T-helper 1 cell treated with Interleukin-12 subunit alpha and Interleukin-12 subunit beta and Interleukin-4 antibody, amounts not matched to agents 30 μg/mL and 1 μg/mL, for 36 hours (primary cell): Measurements from ENCODE around the gene MINDY1.

Experiments
- H3K27ac Mint-ChIP-seq: one replicate; pipeline ENCODE4 v1.8.0; 2021; ENCODE audit warnings: mild to moderate bottlenecking, mixed read lengths
- H3K27me3 Mint-ChIP-seq: one replicate; pipeline ENCODE4 v1.8.0; 2021; ENCODE audit warnings: low read depth, mixed read lengths
- H3K36me3 Mint-ChIP-seq: one replicate; pipeline ENCODE4 v1.8.0; 2021; ENCODE audit warnings: low read depth, mixed read lengths
- H3K4me1 Mint-ChIP-seq: one replicate; pipeline ENCODE4 v1.8.0; 2021; ENCODE audit warnings: low read depth, mixed read lengths
- H3K4me3 Mint-ChIP-seq: one replicate; pipeline ENCODE4 v1.8.0; 2021; ENCODE audit warnings: mild to moderate bottlenecking, moderate library complexity, mixed read lengths
- H3K9me3 Mint-ChIP-seq: one replicate; pipeline ENCODE4 v1.8.0; 2021; ENCODE audit warnings: mixed read lengths

MINDY1 gene, protein sequence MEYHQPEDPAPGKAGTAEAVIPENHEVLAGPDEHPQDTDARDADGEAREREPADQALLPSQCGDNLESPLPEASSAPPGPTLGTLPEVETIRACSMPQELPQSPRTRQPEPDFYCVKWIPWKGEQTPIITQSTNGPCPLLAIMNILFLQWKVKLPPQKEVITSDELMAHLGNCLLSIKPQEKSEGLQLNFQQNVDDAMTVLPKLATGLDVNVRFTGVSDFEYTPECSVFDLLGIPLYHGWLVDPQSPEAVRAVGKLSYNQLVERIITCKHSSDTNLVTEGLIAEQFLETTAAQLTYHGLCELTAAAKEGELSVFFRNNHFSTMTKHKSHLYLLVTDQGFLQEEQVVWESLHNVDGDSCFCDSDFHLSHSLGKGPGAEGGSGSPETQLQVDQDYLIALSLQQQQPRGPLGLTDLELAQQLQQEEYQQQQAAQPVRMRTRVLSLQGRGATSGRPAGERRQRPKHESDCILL

DNA sequence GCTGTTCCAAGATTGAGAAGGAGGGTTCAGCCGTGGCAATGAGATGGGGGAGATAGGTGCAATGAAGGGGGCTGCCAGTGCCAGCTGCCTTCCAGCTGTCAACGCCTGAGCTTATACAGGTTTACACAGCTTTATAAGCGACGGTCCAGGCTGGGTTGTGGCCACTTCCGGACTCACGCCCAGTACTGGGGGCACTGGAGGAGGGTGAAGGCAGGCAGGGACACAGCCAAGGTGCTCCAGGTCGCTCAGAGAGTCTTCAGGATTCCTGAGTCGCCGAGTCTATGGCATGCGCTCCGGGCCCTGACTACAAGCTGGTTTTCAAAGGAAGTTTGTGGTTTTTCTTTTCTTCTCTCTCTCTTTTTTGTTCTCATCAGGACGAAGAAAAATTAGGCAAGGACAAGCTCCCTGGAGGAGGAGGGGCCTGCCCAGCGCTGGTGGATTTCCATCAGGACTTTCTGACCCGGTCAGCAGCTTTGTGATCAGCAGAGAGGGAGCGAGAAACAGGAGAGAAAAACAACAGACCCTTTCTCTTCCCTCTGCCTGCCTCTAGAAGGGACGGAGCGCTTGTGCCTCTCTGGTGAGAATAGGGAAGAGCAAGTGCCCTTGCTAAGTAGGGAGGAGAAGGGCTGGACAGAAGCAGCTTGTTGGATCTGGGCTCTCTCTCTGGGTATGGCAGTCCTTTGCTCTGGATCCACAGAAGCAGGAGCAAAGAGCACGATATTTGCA lies at the start of gene MINDY1:
Gene MINDY1, minus strand, starts transcription at position 576 of the 726 bp plus-strand sequence. CDS start 4,285 bp downstream, outside the sequence.
- Mint-ChIP-seq H3K4me1 (peaks cover 70% of the 10 kb centered on the region), H3K4me3 (peak within 1 kb of the TSS; percentile 98)

DNA sequence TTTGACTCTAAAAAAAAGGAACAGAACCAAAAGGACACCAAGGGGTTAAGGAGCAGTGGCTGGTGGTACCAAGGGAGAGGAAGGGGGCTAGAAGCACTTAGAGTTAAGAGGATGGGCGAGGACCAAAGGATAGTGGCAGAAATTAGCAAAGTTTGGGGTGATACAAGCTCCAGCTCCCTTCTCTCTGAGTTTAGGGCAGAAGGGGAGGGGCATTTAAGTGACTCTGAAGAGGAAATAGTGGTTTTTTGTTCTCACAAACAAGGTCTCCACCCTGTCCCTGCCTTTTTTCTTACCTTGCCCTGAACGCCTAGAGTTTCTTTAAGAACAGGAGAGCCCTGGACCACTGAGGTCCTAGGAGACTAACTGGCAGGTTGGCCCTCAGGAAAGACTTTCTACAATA lies 49.4 kb upstream of the MINDY1 start:
- Mint-ChIP-seq H3K27ac (peak overlapping the region; percentile 95), H3K27me3 (no peaks in the 10 kb centered on the region), H3K9me3 (no peaks in the 10 kb centered on the region), H3K36me3 (peaks cover 66% of the 10 kb centered on the region), H3K4me1 (peaks cover 47% of the 10 kb centered on the region), H3K4me3 (peak overlapping the region; percentile 99)

More for the DNA sequence above, at the start of gene MINDY1:
- H3K9me3 Mint-ChIP-seq: no peaks in the 10 kb centered on the region
- peak within 1 kb of the TSS; percentile 93 for H3K27ac Mint-ChIP-seq
- peaks cover 15% of the 10 kb centered on the region for H3K36me3 Mint-ChIP-seq
- H3K27me3 Mint-ChIP-seq: no peaks in the 10 kb centered on the region

GRCh38 chr1:151055581-151055980 lies 48.9 kb upstream of the MINDY1 start:
- peak overlapping the region; percentile 99 for H3K4me3 Mint-ChIP-seq
- H3K9me3 Mint-ChIP-seq: no peaks in the 10 kb centered on the region
- H3K36me3 Mint-ChIP-seq: peaks cover 66% of the 10 kb centered on the region
- peak overlapping the region; percentile 95 for H3K27ac Mint-ChIP-seq
- H3K4me1 Mint-ChIP-seq: peaks cover 44% of the 10 kb centered on the region
- H3K27me3 Mint-ChIP-seq: no peaks in the 10 kb centered on the region

DNA sequence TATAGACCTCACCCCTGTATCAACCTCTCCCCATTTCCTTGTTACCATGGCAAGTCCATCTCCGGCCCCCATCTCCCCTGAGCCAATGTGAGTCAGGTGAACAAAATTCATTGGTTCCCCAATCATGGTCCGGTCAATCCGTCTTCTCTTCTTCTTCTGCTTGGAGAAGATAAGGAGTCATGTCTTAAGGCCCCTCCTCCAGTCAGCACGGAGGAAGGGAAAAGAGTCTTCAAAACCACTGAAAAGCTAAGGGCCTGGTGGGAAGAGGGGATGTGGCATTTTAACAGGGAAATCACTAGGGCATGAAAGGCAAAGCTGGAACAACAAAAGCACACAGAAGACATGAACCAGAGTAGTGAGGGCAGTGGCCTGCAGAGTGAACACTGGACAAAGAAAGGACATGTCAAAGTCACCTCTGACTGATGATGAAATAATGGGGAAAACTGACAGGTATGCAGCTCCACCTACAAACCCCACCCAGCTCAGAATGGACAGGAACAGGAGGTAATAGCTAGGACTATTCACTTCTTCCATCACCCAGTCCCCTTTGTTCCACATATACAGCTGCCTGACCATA lies 48.4 kb upstream of the MINDY1 start:
- Mint-ChIP-seq H3K27ac (peak overlapping the region; percentile 95), H3K36me3 (peaks cover 67% of the 10 kb centered on the region), H3K9me3 (no peaks in the 10 kb centered on the region), H3K27me3 (no peaks in the 10 kb centered on the region), H3K4me1 (peaks cover 45% of the 10 kb centered on the region), H3K4me3 (peak overlapping the region; percentile 99)

GRCh38 chr1:151051356-151052009 lies 44.8 kb upstream of the MINDY1 start:
- no peak overlapping the region for H3K4me3 Mint-ChIP-seq
- H3K9me3 Mint-ChIP-seq: no peaks in the 10 kb centered on the region
- peaks cover 44% of the 10 kb centered on the region for H3K36me3 Mint-ChIP-seq
- no peaks in the 10 kb centered on the region for H3K27me3 Mint-ChIP-seq
- H3K4me1 Mint-ChIP-seq: peaks cover 42% of the 10 kb centered on the region
- H3K27ac Mint-ChIP-seq: no peak overlapping the region

GRCh38 chr1:151050051-151050688 lies 43.5 kb upstream of the MINDY1 start:
- Mint-ChIP-seq H3K27me3 (no peaks in the 10 kb centered on the region), H3K9me3 (no peaks in the 10 kb centered on the region), H3K4me3 (no peak overlapping the region), H3K4me1 (peaks cover 36% of the 10 kb centered on the region), H3K36me3 (peaks cover 36% of the 10 kb centered on the region), H3K27ac (no peak overlapping the region)

GRCh38 chr1:151049458-151049857 lies 42.8 kb upstream of the MINDY1 start:
- H3K27ac Mint-ChIP-seq: no peak overlapping the region
- H3K4me1 Mint-ChIP-seq: peaks cover 32% of the 10 kb centered on the region
- no peaks in the 10 kb centered on the region for H3K27me3 Mint-ChIP-seq
- no peak overlapping the region for H3K4me3 Mint-ChIP-seq
- peaks cover 31% of the 10 kb centered on the region for H3K36me3 Mint-ChIP-seq
- no peaks in the 10 kb centered on the region for H3K9me3 Mint-ChIP-seq

- Mint-ChIP-seq H3K4me1 (peaks cover 31% of the 10 kb centered on the region), H3K4me3 (peak overlapping the region; percentile 84), H3K9me3 (no peaks in the 10 kb centered on the region), H3K27me3 (no peaks in the 10 kb centered on the region), H3K27ac (no peak overlapping the region), H3K36me3 (peaks cover 29% of the 10 kb centered on the region)
Observed at GRCh38 chr1:151048645-151049032, 41.9 kb upstream of the MINDY1 start.

- Mint-ChIP-seq H3K27me3 (no peaks in the 10 kb centered on the region), H3K9me3 (no peaks in the 10 kb centered on the region), H3K36me3 (peaks cover 28% of the 10 kb centered on the region), H3K27ac (peak overlapping the region; percentile 62), H3K4me3 (peak overlapping the region; percentile 84), H3K4me1 (peaks cover 34% of the 10 kb centered on the region)
Observed at GRCh38 chr1:151047925-151048644, 41.4 kb upstream of the MINDY1 start.

- H3K4me1 Mint-ChIP-seq: peaks cover 36% of the 10 kb centered on the region
- H3K9me3 Mint-ChIP-seq: no peaks in the 10 kb centered on the region
- no peaks in the 10 kb centered on the region for H3K27me3 Mint-ChIP-seq
- H3K27ac Mint-ChIP-seq: peak within 1 kb of the TSS; percentile 62
- peak within 1 kb of the TSS; percentile 84 for H3K4me3 Mint-ChIP-seq
- peaks cover 27% of the 10 kb centered on the region for H3K36me3 Mint-ChIP-seq
Observed at GRCh38 chr1:151047591-151047924, 40.9 kb upstream of the MINDY1 start, which contains the start of gene C1orf56. Gene C1orf56 (plus strand): TSS chr1:151047751. CDS start chr1:151047848, 97 bp downstream.

- Mint-ChIP-seq H3K4me3 (no peak overlapping the region), H3K27ac (no peak overlapping the region), H3K4me1 (peaks cover 19% of the 10 kb centered on the region)
Observed at GRCh38 chr1:151043163-151043562, 36.5 kb upstream of the MINDY1 start.

DNA sequence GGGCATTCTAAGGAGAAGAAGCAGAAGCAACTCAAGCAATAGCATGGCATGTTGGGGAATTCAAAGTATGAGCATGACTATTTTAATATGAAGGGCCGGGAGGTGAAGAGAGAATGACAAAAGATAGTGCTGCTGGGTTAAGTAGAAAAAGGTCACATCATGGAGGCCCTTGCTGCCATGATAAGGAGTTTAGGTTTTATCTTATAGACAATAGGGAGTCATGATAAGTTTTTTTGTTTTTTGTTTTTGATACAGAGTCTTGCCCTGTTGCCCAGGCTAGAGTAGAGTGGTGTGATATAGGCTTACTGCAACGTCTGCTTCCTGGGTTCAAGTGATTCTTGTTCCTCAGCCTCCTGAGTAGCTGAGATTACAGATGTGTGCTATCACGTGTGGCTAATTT lies 32.8 kb upstream of the MINDY1 start:
- Mint-ChIP-seq H3K9me3 (no peaks in the 10 kb centered on the region), H3K4me3 (no peak overlapping the region), H3K27me3 (no peaks in the 10 kb centered on the region), H3K36me3 (peaks cover 23% of the 10 kb centered on the region), H3K27ac (no peak overlapping the region), H3K4me1 (peaks cover 6% of the 10 kb centered on the region)

More at GRCh38 chr1:151043163-151043562, 36.5 kb upstream of the MINDY1 start:
- Mint-ChIP-seq H3K9me3 (no peaks in the 10 kb centered on the region), H3K27me3 (no peaks in the 10 kb centered on the region), H3K36me3 (peaks cover 15% of the 10 kb centered on the region)

DNA sequence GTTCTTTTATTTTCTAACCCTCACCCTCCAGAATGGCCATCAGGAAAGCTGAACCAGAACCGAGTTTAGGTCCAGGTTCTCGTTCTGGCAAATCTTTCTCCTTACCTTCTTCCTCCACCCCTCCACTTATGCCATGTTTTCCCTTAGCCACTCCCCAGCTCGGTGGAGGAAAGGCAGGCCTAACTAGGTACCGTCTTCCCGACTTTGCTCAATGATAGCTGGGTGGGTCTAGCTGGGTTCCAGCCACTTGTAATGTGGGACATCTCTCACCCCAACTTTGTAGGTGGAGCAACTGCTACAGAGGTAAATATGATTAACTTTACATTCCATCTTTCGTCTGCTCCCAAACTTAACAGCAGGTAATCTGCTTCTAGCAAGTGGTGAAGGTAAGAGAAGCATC lies 30.3 kb upstream of the MINDY1 start:
- no peaks in the 10 kb centered on the region for H3K27me3 Mint-ChIP-seq
- no peak overlapping the region for H3K4me3 Mint-ChIP-seq
- no peaks in the 10 kb centered on the region for H3K9me3 Mint-ChIP-seq
- H3K27ac Mint-ChIP-seq: no peak overlapping the region
- no peaks in the 10 kb centered on the region for H3K4me1 Mint-ChIP-seq
- peaks cover 20% of the 10 kb centered on the region for H3K36me3 Mint-ChIP-seq
